HFF-Myc (cell line): Measurements from ENCODE around the gene PGAM2.

Experiments
- DNase-seq: peaks from one replicate; pipeline ENCODE4 v3.0.0-alpha.2; 2011; ENCODE audit warnings: low read depth; ENCODE audit errors: extremely low read depth
- H3K4me3 ChIP-seq: replicated peaks from 2 replicates; pipeline ENCODE4 v1.5.1; 2011; ENCODE audit warnings: low read depth, mild to moderate bottlenecking, control low read depth, low read length
- TF ChIP-seq, protein P1 (sequence below): IDR thresholded peaks from 2 replicates; pipeline ENCODE4 v1.5.1; 2012; ENCODE audit warnings: mild to moderate bottlenecking, low read depth, low read length, control low read depth; ENCODE audit errors: missing control alignments

Gene PGAM2

GRCh38 chr7:44077681-44078091 is 12.3 kb upstream of the PGAM2 start:
- DNase-seq = no peak
- no peak overlapping the region for H3K4me3 ChIP-seq
- TF ChIP-seq, protein P1, sequence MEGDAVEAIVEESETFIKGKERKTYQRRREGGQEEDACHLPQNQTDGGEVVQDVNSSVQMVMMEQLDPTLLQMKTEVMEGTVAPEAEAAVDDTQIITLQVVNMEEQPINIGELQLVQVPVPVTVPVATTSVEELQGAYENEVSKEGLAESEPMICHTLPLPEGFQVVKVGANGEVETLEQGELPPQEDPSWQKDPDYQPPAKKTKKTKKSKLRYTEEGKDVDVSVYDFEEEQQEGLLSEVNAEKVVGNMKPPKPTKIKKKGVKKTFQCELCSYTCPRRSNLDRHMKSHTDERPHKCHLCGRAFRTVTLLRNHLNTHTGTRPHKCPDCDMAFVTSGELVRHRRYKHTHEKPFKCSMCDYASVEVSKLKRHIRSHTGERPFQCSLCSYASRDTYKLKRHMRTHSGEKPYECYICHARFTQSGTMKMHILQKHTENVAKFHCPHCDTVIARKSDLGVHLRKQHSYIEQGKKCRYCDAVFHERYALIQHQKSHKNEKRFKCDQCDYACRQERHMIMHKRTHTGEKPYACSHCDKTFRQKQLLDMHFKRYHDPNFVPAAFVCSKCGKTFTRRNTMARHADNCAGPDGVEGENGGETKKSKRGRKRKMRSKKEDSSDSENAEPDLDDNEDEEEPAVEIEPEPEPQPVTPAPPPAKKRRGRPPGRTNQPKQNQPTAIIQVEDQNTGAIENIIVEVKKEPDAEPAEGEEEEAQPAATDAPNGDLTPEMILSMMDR = no peak

GRCh38 chr7:44077061-44077460 is 11.7 kb upstream of the PGAM2 start:
- TF ChIP-seq, protein P1 = no peak
- no peak for DNase-seq
- H3K4me3 ChIP-seq = no peak overlapping the region

- DNase-seq = no peak
- no peak overlapping the region for H3K4me3 ChIP-seq
- TF ChIP-seq, protein P1 = no peak
These were observed 10.9 kb upstream of the PGAM2 start for GRCh38 chr7:44076101-44076895.

GRCh38 chr7:44075296-44076075 is 10.1 kb upstream of the PGAM2 start:
- TF ChIP-seq, protein P1 = no peak
- no peak overlapping the region for H3K4me3 ChIP-seq
- no peak for DNase-seq

DNA sequence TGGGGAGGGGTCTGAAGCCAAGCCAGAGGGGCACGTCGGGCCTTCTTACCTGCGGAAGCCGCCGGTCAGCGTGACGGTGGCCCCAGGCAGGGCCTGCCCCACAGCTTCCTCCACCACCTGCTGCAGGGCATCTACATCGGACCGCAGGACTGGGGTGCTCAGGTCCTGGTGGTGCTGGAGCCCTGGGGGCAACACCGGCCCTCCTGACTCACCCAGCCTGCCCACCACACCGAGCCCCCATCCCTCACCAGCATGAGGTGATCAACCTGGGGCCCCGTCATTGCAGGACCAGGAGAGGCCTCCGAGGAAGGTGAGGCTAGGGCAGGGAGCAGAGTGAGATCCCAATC is 9.0 kb upstream of the PGAM2 start:
- DNase-seq = no peak
- TF ChIP-seq, protein P1 = no peak
- H3K4me3 ChIP-seq = no peak overlapping the region

- DNase-seq = no peak
- H3K4me3 ChIP-seq = no peak overlapping the region
- TF ChIP-seq, protein P1 = no peak
These were observed 8.4 kb upstream of the PGAM2 start for GRCh38 chr7:44073664-44074348.
